ENCODE measurements around the gene ATP5MK.

GRCh38 chr10:103429647-103430046, 33.4 kb upstream of the ATP5MK start:
- no peak for TF ChIP-seq EZH2 (IDR thresholded peaks at IDR 0.05; ENCODE audit: insufficient read depth, poor library complexity, severe bottlenecking)
- no peak for TF ChIP-seq EZH2phosphoT487 (IDR thresholded peaks at IDR 0.05; ENCODE audit: insufficient read depth, low read depth)
